HG03060 (cell line): Measurements from ENCODE around the gene IFTAP.
A peak's percentile ranks its signal among the peaks of the same experiment; 100 is the strongest.
"Not testable (repeated sequence)": the region's sequence is repeated elsewhere in the genome, so short reads cannot be mapped to it uniquely, and the experiment has no call there.

Experiments used
- ATAC-seq: cut with Tn5 transposase; IDR thresholded peaks from one replicate; pipeline ENCODE4 v1.9.1; 2021; ENCODE audit warnings: low read depth, moderate number of reproducible peaks; ENCODE audit not compliant: unreplicated experiment

IFTAP gene

DNA sequence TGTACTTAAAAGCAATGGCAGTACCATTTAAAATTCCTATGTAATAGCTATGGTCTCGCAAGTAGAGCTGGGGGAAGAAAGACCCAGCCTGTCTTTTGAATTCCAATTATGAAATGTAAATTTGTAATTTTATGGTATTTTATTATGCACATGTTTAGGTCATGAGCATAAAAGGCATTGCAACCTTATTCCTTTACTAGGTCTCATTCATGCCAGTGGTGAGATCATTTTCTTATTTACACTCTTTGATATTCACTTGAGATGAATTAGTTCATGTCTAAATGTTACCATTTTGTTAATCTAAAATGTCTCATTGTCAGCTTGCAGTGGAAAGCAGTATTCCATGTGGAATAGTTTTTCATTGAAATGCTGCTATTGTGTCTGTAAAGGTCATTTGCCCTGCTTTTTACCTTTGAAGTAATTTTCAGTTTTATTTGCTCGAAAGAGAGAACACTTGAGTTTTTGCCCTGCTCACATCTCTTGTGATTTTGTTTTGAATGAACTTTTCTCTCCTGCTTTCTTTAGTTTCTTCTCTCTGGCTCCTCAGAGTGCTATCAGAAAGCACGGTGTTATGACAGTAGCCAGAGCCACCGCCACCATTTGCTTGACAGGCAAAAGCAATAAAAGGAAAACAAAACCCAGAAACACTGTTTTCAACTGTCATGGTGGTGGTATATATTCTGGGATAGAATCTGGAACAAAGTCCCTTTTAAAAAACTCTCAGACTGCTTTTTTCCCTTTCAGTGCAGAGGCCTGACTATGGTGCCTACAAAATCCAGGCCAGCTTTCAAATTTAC, 41.0 kb downstream of the IFTAP start:
- ATAC-seq = no peak

DNA sequence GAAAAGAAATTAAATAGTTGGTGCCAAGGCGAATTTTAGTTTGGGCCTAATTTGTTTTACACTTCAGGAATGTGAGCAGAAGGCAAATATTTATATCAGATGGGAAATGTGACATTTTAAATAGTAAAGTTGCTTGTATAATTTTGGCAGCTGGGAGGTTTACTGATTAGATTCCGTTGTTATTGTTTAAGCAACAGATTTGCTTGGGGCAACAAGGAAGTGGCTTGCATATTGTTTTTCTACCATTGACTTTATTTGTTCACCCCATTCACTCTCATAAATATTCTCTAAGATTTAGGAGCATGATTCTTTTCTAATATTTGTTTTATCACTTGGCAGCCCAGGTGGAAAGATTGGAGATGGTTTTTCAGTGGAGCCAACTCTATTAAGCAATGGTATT, 44.3 kb downstream of the IFTAP start:
- ATAC-seq = no peak

DNA sequence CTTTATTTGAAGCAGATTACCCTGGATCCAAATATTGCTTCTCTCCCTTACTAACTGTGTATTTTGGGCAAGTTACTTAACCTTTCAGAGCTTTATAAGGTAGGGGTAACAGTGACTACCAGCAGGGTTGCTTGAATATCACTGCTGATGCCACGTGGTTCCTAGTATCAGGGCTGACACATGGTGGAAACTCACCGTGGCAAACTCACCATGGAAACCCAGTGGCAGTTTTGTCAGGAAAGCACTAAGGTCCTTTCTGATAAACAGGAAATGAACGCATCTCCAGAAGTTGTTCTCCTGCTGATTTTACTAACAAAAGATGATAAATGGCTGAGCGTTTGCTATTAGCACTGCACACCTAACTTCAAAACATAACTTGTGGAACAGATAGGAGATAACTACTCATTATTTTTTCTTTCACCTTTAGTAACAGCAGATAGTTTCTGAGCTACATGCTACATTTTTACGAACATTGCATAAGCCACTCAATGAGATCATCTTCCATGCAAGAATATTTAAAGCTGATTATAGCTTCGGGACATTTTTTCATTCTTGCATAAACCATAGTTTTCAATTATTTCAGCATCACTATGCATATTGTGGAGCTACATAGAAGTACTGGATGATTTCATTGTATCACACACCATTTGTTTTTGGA, 63.4 kb downstream of the IFTAP start:
- ATAC-seq = no peak

DNA sequence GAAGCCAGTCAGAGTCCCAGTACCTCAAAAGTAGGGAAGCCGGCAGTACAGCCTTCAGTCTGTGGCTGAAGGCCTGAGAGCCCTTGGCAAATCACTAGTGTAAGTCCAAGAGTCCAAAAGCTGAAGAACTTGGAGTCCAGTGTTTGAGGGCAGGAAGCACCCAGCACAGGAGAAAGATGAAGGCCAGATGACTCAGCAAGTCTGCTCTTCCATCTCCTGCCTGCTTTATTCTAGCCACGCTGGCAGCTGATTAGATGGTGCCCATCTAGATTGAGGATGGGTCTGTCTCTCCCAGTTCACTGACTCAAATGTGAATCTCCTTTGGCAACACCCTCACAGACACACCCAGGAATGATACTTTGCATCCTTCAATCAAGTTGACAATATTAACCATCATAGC, 67.1 kb downstream of the IFTAP start:
- not testable (repeated sequence) for ATAC-seq

DNA sequence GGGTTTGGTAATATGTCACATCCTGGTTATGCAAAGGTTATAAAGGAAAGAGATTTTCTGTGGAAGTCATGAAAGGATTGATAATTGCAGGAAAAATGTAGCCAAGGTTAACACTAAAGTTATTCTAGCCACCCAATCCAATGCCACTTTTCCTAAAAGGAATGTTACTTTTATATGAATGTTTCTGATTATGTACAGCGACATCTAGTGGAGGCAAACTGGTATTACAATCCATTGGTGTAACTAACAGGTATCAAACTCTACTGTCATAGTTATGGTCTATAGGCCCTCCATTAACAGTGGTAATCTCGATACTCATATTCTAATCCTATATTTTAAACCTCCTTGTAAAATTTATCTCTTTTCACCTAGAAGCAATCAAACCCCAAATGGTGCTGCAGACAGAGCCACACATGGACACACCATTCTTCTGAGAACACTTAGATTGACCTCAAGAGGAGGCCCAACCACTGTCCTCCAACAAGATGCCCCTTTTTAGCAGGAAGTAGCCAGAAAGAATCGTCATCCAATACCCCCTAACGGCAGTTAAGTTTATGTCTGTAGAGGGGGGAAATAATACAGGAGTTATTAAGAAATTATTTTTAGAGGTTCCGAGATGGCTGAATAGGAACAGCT, 78.6 kb downstream of the IFTAP start:
- no peak for ATAC-seq

DNA sequence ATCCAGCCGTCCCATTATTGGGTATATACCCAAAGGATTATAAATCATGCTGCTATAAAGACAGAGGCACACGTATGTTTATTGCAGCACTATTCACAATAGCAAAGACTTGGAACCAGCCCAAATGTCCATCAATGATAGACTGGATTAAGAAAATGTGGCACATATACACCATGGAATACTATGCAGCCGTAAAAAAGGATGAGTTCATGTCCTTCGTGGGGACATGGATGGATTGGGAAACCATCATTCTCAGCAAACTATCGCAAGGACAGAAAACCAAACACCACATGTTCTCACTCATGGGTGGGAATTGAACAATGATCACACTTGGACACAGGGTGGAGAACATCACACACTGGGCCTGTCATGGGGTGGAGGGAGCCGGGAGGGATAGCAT, 85.2 kb downstream of the IFTAP start:
- ATAC-seq = not testable (repeated sequence)

DNA sequence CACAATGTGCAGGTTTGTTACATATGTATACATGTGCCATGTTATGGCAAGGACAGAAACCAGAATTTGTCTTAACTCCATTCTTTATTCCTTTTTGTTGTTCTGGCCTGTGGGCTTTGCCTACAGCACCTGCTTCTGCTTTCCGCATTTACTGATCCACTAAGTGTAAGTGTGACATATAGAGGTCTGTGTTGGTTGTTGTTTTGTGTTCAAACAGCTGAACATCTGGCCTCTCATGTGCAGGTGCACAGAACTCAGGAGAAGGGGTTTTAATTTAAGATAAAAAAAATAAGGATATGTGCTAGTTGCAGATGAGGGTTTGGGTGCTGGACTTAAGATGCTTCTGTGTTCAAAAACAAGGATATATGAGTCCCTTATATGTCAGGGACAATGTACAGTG, 89.5 kb downstream of the IFTAP start:
- no peak for ATAC-seq

DNA sequence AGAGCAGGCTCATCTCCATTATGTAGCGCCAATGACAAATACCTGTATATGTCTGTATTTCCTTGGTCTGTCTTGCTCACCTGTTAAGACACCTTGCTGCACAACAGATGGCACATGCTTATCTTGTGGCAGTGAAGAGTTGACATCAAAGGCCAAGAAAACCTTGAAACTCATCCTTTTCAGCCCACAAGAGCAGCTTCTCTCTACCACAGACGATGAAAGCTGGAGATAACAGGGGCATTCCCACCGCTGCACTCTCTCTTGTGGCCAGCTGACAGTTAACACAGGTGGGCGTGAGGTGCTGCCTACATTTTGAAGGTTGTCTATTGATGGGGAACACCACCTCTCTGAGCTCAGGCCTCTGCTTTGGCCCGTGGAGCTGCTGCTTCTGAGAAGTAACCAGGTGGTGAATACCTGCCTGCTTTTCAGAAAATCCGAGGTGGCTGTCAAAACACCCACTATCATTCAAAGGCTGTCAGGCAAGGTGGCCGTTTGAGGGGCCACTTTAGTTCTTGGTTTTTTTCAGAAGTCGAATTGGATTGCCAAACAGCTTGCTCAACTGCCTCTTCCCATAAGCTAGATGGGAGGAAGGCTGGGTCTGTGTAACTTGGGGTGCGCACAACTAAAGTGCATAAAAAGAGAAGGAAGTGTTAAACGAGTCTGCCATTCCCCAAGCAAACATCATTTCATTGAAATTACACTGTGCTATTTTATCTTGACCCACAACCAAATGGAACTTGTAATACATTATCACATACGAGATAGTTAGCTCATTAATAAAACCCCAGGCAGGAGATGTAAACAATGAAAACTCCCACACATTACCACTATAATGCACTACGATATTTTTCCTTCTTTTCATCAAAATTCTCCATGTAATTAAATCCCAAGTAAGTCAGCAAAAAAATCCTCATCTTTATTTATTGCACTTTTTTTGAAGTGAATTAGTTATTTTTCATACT, 90.8 kb downstream of the IFTAP start:
- no peak for ATAC-seq

DNA sequence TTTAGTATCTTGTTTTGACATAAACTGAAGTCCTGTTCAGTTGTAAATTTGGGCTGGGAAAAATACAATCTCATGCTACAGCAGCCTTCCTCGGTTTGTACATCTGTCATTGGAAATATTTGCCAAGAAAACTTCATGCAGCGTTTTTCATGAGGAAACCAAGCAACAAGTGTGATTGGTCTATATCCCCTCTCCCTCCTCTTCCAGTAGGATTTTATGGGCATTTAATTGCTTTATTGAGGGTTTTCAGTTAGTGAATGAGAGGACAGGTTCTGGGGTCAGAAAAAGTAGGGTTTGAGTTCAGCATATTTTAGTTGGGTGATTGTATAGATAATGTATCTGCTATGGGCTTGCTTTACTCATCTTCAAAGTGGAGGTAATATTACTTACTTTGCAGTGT, 93.8 kb downstream of the IFTAP start:
- ATAC-seq = no peak

DNA sequence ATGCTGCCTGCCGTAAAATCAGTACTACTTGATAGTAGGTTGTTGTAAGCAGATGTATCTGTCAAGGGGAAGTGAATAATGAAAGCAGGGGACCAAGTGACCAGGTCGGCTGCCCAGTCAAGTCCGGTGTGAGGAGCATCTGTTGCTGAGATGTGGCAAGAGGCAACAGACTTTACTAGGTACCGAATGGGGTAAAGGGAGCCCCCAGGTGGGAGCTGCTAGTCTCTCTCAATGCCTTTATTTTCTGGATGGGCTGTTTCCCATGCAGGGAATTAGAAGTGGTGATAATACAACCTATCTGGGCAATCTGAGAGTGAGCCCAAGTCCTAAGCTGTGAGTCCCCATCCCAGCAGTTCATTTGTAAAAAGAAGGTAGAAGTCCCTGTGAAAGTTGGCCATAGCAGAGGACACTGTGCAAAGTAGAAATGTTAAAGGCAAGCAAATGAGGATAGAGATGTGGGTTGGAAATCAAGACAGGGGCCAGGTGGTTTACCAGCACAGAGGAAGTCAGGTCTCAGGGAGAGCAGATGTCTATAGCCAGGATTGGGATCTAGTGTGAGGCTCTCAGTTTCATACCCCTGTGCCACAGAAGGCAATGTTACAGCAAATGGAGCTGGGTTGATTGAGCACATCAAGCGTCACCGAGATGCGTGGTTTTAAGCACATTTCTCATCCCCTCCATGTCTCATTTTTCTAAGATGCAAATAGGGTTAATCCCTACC, 94.4 kb downstream of the IFTAP start:
- ATAC-seq = no peak

DNA sequence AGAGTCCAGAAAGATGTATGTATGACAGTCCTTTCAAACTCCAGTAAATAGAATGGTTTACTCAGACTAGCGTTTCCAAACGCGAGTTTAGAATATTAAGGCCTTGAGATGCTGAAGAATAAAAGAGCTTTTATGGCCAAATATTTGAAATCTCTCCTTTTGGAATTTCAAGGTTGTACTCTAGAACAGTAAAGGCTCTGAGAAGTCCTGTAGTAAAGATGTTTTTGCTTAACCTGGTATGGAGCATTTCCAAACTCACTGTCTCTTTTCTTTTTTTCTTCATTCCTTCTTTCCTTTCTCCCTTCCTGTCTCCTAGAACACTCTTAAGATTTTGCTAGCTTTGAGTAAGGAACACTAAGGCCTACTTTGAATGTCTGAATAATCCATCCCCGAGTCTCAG, 95.1 kb downstream of the IFTAP start:
- ATAC-seq = no peak

DNA sequence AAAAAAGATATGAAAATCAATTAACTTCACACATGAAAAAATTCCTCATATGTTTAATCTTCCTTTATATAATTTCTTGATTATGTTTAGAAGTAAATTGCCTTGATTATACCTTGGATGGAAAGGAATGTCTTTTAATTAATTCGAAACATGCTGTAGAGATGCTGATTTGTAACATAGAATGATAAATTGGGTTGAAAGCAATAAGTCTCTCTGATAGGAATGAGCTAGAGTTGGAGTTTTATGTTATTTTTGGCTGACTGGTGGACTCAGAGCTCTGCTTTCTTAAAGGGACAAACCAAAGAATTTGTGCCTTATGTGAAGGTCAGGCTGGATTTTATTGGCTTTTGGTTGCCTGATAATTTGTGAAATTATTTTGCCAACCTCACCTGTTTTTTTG, 98.4 kb downstream of the IFTAP start:
- no peak for ATAC-seq

DNA sequence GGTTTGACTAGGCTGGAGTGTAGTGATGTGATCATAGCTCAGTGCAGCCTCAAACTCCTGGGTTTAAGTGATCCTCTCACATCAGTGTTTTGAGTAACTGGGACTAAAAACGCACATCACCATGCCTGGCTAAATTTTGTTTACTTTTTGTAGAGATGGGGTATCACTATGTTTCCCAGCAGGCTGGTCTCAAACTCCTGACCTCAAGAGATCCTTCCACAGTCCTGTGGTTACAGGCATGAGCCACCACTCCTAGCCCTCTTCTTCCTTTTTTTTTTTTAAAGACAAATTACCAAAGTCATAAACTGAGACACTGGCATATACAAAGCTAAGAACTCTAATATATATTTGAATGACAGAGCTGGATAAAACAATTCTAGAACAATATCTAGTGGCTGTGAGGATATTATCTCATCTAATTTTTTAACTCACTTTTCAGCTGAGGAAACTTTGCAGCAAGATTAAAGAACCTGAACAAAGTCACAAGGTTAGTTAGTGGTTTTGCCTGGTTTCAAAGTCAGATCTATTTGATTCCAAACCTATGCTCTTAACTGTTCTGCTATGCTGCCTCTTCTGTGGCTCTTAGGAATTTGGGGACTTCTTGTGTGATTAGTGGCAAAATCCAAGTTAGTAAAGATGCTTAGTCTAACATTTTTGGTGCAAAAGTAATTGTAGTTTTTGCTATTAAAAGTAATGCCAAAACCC, 99.0 kb downstream of the IFTAP start:
- ATAC-seq = no peak

DNA sequence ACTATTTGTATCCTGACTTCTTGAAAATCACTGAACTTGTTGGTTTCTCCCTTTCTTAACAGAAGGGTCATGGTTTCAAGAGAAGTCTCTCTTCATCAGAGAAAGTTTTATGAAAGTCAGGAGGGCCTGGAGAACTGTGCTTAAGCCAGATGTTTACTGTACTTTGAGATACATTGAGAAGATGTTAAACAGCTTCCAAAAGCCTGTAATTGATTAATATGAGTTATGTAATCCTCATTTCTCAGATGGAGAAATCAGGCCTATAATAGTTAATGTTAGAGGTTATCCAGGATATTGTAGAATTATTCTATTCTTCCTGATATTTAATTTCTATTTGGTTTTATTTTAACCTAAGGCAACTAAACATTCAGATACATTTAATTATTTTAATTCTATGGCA, 100.8 kb downstream of the IFTAP start:
- ATAC-seq = no peak

DNA sequence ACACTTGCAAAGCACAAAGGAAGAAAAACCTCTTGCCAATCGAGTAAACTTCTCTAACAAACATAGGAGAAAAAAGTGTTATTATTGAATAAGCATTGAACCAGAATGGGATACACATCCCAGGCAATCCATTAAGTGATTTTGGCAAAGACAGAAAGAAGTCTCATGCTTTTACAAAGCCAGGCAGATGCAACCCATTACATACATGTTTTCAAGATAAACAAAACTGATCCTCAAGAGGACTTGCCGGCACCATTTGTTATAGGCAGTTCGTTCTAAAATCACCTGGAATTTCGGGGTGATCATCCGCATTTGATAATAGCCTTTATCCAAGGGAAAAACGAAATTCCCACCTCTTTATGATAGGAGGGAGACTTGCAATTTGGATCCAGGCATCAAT, 101.3 kb downstream of the IFTAP start:
- ATAC-seq = no peak

DNA sequence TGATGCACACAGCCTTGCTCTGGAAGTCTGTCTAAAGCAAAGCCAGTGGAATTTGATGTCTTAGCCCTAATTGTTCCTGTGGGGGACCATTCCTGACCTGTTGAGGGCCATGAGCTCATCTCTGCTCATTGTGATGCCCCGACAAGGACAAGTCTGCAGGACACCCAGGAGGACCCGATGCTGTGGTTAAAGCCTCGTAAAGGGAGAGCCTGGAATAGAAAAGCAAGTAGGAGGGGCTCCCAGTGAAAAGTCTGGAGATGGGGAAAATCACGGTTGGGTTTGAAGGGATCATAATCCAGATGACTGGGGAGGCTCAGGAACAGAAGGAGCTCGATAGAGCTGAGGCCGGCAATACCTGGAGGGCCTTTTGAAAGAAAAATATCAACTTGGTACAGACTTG, 102.2 kb downstream of the IFTAP start:
- ATAC-seq = no peak

DNA sequence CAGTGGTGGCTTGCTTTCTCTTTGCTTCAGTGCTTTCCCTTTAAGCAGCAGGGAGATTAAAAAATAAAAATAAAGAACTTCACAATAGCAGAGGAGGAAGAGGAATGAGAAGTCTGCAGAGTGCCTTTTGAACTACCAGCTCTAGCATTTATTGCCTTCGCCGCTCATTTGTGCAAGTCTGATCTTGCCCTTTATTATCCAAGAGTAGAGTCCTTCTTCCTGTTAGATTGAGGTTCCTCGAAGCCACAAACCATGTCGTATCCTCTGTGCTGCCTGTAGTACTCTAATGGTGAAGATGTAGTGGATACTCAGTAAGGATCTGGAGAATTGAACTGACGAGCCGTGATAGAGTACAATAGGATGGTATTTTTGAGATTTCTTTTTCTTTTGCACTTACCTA, 105.0 kb downstream of the IFTAP start:
- ATAC-seq = no peak

DNA sequence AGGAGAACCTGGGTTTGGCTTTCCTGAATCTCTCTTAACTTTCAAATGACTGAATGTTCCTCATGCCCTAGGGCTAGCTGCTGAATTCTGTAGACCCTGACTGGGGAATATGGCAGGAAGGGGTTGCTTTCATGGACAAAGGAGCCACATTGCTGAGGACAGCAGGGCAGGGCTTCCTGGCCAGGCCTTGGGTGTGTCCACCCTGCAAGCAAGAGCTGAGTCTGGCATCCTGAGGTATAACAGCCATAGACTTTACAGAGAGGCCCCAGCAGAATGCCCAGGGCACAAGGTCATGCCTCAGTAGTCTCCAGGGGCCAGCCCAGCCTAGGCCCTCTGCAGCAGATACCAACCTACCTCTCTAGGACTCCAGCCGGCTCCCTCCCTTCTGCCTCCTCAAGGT, 105.9 kb downstream of the IFTAP start:
- ATAC-seq = no peak

DNA sequence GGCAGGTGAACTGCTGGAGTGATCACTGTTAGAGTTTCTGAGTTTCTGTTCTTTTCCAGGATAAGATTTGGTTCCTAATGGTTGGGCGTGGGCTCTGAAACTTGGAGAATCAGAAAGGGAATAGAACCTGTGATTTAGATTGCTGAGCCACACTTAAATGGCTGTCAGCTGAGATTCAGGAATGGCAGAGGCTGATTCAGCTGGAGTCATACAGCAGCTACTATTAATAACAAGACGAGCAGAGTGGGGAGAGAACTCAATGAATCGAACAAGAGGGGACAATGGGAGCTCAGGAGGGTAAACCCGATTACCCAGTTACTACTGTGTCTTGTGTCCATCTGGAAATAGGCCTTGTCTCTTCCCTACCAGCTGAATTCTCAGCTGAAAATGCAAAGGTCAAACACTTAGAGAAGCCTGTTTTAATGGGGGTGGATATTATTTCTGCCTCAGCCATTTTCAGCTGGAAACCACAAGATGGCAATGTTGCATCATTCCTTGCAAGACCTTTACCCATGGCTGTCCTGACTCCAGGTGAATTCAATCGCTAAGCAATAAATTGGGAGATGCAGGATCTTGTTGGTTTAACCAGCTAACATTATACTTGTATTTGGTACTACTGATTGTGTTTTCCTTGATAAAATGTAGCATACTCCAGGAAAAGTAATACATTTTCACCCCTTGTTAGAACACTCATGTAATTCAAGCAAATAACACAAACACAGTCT, 108.2 kb downstream of the IFTAP start:
- ATAC-seq = peak; percentile 62
